GM23338 (cell line): ENCODE data around the gene OR2B2. TPM values are rescaled to one million over a fixed set of nuclear protein-coding genes. Genes with fewer than 3 reads are reported as not detected.

Experiments used
- ATAC-seq: fragments of 200-7000 bp; cut with Tn5 transposase; 3 replicates; pipeline ENCODE4 v1.9.1; 2020
- DNase-seq: peaks from one replicate; pipeline ENCODE4 v3.0.0-alpha.2; 2015; ENCODE audit warnings: low spot score
- H2AFZ ChIP-seq: fragments of 200-600 bp; sonication (generic); 2 replicates; pipeline ENCODE4 v1.8.0; 2016; ENCODE audit warnings: antibody characterized with exemption, mild to moderate bottlenecking, moderate library complexity
- H3F3A ChIP-seq: fragments of 200-600 bp; sonication (generic); replicated peaks from 2 replicates; pipeline ENCODE4 v1.8.0; 2017; ENCODE audit warnings: antibody characterized with exemption, mixed run types, low read depth
- H3K27ac ChIP-seq: fragments of 200-600 bp; sonication (generic); 2 replicates; pipeline ENCODE4 v1.6.1; 2016; ENCODE audit warnings: low read depth
- H3K27me3 ChIP-seq: fragments of 200-600 bp; sonication (generic); 2 replicates; pipeline ENCODE4 v1.8.0; 2016; ENCODE audit warnings: mild to moderate bottlenecking, mixed run types, moderate library complexity; ENCODE audit not compliant: insufficient read depth
- H3K36me3 ChIP-seq: fragments of 200-600 bp; sonication (generic); 2 replicates; pipeline ENCODE4 v1.8.0; 2016; ENCODE audit warnings: mild to moderate bottlenecking; ENCODE audit not compliant: insufficient read depth
- H3K4me1 ChIP-seq: fragments of 200-600 bp; sonication (generic); 2 replicates; pipeline ENCODE4 v1.8.0; 2016; ENCODE audit warnings: mild to moderate bottlenecking, moderate library complexity; ENCODE audit not compliant: insufficient read depth
- H3K4me2 ChIP-seq: fragments of 200-600 bp; sonication (generic); 2 replicates; pipeline ENCODE4 v1.7.1; 2017; ENCODE audit warnings: mixed run types
- H3K4me3 ChIP-seq: fragments of 200-600 bp; sonication (generic); 2 replicates; pipeline ENCODE4 v1.6.1; 2016; ENCODE audit warnings: mixed run types
- H3K79me2 ChIP-seq: fragments of 200-600 bp; sonication (generic); replicated peaks from 2 replicates; pipeline ENCODE4 v1.8.0; 2017; ENCODE audit warnings: mild to moderate bottlenecking; ENCODE audit not compliant: insufficient read depth
- H3K9me2 ChIP-seq: fragments of 200-600 bp; sonication (generic); 2 replicates; pipeline ENCODE4 v1.8.0; 2017; ENCODE audit not compliant: insufficient read depth
- H4K20me1 ChIP-seq: fragments of 200-600 bp; sonication (generic); replicated peaks from 2 replicates; pipeline ENCODE4 v1.8.0; 2017; ENCODE audit warnings: mild to moderate bottlenecking; ENCODE audit not compliant: insufficient read depth
- H3K27ac Mint-ChIP-seq: 2 replicates; pipeline ENCODE4 v1.8.0; 2020; ENCODE audit warnings: inconsistent platforms, mild to moderate bottlenecking, moderate library complexity, mixed read lengths
- H3K27me3 Mint-ChIP-seq: 3 replicates; pipeline ENCODE4 v1.8.0; 2022; ENCODE audit warnings: low read depth, mild to moderate bottlenecking, moderate library complexity, mixed read lengths, inconsistent platforms; ENCODE audit not compliant: insufficient read depth, poor library complexity
- H3K36me3 Mint-ChIP-seq: 3 replicates; pipeline ENCODE4 v1.8.0; 2021; ENCODE audit warnings: low read depth, mild to moderate bottlenecking, inconsistent platforms, moderate library complexity, mixed read lengths
- H3K4me1 Mint-ChIP-seq: 3 replicates; pipeline ENCODE4 v1.8.0; 2020; ENCODE audit warnings: mild to moderate bottlenecking, inconsistent platforms, mixed read lengths
- H3K4me3 Mint-ChIP-seq: 3 replicates; pipeline ENCODE4 v1.8.0; 2021; ENCODE audit warnings: moderate library complexity, mild to moderate bottlenecking, inconsistent platforms, mixed read lengths
- H3K9me3 Mint-ChIP-seq: 3 replicates; pipeline ENCODE4 v1.8.0; 2020; ENCODE audit warnings: moderate library complexity, mild to moderate bottlenecking, inconsistent platforms, mixed read lengths
- CREB1 ChIP-seq: fragments of 250-450 bp; sonication (Bioruptor Pico); IDR thresholded peaks from 2 replicates; pipeline ENCODE4 v1.5.0; 2020; ENCODE audit warnings: low read depth, mild to moderate bottlenecking, moderate library complexity
- CTCF ChIP-seq, 2 experiments: fragments of 200-600 bp in 1 of 2; sonication (generic) in 1 of 2; conservative IDR thresholded peaks; 2 replicates each; pipeline versions ENCODE4 v1.5.1 to v1.6.1; 2016 to 2017; ENCODE audit warnings: antibody characterized with exemption in 2 of 2, low read depth in 2 of 2, mild to moderate bottlenecking in 2 of 2, moderate library complexity in 1 of 2
- ETS1 ChIP-seq: IDR thresholded peaks from 2 replicates; pipeline ENCODE4 v1.6.1; 2016; ENCODE audit warnings: antibody characterized with exemption
- EZH2 ChIP-seq: fragments of 200-600 bp; sonication (generic); IDR thresholded peaks from one replicate; pipeline ENCODE4 v1.8.0; 2017; ENCODE audit warnings: antibody characterized with exemption, mild to moderate bottlenecking, low read depth; ENCODE audit not compliant: unreplicated experiment
- EZH2phosphoT487 ChIP-seq: fragments of 200-600 bp; sonication (generic); IDR thresholded peaks from one replicate; pipeline ENCODE4 v1.8.1; 2018; ENCODE audit warnings: antibody characterized with exemption; ENCODE audit not compliant: unreplicated experiment
- JUNB ChIP-seq: IDR thresholded peaks from one replicate; pipeline ENCODE4 v1.6.1; 2016; ENCODE audit warnings: antibody characterized with exemption; ENCODE audit not compliant: unreplicated experiment
- NANOG ChIP-seq: IDR thresholded peaks from 2 replicates; pipeline ENCODE4 v1.6.1; 2016; ENCODE audit warnings: antibody characterized with exemption, borderline replicate concordance
- POLR2AphosphoS5 ChIP-seq: IDR thresholded peaks from 2 replicates; pipeline ENCODE4 v1.6.1; 2016; ENCODE audit warnings: antibody characterized with exemption, low read depth
- REST ChIP-seq: IDR thresholded peaks from one replicate; pipeline ENCODE4 v1.6.1; 2018; ENCODE audit warnings: antibody characterized with exemption; ENCODE audit not compliant: unreplicated experiment
- STAT1 ChIP-seq: IDR thresholded peaks from one replicate; pipeline ENCODE4 v1.6.1; 2016; ENCODE audit warnings: antibody characterized with exemption; ENCODE audit not compliant: unreplicated experiment
- ZNF114 ChIP-seq: fragments of 250-450 bp; sonication (Bioruptor Pico); IDR thresholded peaks from 2 replicates; pipeline ENCODE4 v1.5.0; 2020; ENCODE audit warnings: mild to moderate bottlenecking, moderate library complexity
- ZNF331 ChIP-seq: fragments of 250-450 bp; sonication (Bioruptor Pico); IDR thresholded peaks from 2 replicates; pipeline ENCODE4 v1.5.0; 2020; ENCODE audit warnings: low read depth, mild to moderate bottlenecking, moderate library complexity
- polyA plus RNA-seq: library from polyadenylated mRNA; unstranded; fragments of >200 nt; fragmentation: Nextera tagmentation; extraction: Ambion mirVana; gene quantifications from 2 replicates; pipeline ENCODE4 v1.2.1, GENCODE V29; 2016
- total RNA-seq: library from RNA; depleted of rRNA; stranded (reverse); fragments of >200 nt; shearing (Covaris generic); gene quantifications from 2 replicates; pipeline ENCODE4 v1.2.3, GENCODE V29; 2014
- TF ChIP-seq, protein P1 (sequence below): fragments of 250-450 bp; sonication (Bioruptor Pico); IDR thresholded peaks from 2 replicates; pipeline ENCODE4 v1.5.0; 2020; ENCODE audit warnings: mild to moderate bottlenecking, moderate library complexity

Gene OR2B2
- total and polyA plus RNA-seq, 2 experiments from 2014 or later, result 0.38 TPM; not detected in 1

DNA sequence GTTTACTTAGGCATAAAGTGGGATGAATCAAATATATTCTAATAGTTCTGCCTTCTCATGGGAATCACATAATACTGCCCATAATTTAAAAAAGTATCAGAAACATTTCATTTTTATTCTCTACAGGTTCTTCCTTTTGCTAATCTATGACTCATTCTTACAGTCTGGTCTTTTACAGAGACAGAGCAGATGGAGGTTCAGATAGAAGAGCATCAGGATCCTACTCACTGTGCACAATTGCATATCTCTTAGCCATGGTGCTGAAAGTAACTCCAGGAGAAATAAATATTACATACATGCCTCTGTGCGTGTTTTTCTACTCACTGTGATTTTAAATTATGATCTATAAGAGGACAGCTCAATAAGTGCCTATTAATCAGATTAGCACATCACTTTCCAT, 28.6 kb upstream of the OR2B2 start:
- H3K27ac Mint-ChIP-seq, result no peak overlapping the region
- Histone ChIP-seq H3K9me2 (no peaks in the 10 kb centered on the region), H3F3A (no peaks in the 10 kb centered on the region), H3K4me1 (no peaks in the 10 kb centered on the region; the same call in 1 of the 2 replicates), H3K79me2 (no peaks in the 10 kb centered on the region), H3K36me3 (no peaks in the 10 kb centered on the region), H2AFZ (no peak overlapping the region), H3K27me3 (no peaks in the 10 kb centered on the region), H3K4me2 (no peak overlapping the region), H3K4me3 (no peak overlapping the region), H3K27ac (no peak overlapping the region), H4K20me1 (no peaks in the 10 kb centered on the region)
- no peaks in the 10 kb centered on the region for H3K9me3 Mint-ChIP-seq
- peaks cover 2% of the 10 kb centered on the region for H3K27me3 Mint-ChIP-seq
- no peaks in the 10 kb centered on the region for H3K36me3 Mint-ChIP-seq
- ATAC-seq, result no peak
- no peak overlapping the region for H3K4me3 Mint-ChIP-seq
- peaks cover 6% of the 10 kb centered on the region; the same call in 2 of the 3 replicates for H3K4me1 Mint-ChIP-seq
- TF ChIP-seq STAT1 (no peak), POLR2AphosphoS5 (no peak), CREB1 (CRISPR knock-in tag) (no peak), ETS1 (no peak), JUNB (no peak), CTCF (conservative IDR thresholded peaks at IDR 0.05; ENCODE audit: low read depth in 2 of 2) (no peak), NANOG (no peak), ZNF331 (CRISPR knock-in tag) (no peak), REST (no peak), EZH2 (no peak), ZNF114 (no peak), EZH2phosphoT487 (no peak)
- TF ChIP-seq, protein P1, sequence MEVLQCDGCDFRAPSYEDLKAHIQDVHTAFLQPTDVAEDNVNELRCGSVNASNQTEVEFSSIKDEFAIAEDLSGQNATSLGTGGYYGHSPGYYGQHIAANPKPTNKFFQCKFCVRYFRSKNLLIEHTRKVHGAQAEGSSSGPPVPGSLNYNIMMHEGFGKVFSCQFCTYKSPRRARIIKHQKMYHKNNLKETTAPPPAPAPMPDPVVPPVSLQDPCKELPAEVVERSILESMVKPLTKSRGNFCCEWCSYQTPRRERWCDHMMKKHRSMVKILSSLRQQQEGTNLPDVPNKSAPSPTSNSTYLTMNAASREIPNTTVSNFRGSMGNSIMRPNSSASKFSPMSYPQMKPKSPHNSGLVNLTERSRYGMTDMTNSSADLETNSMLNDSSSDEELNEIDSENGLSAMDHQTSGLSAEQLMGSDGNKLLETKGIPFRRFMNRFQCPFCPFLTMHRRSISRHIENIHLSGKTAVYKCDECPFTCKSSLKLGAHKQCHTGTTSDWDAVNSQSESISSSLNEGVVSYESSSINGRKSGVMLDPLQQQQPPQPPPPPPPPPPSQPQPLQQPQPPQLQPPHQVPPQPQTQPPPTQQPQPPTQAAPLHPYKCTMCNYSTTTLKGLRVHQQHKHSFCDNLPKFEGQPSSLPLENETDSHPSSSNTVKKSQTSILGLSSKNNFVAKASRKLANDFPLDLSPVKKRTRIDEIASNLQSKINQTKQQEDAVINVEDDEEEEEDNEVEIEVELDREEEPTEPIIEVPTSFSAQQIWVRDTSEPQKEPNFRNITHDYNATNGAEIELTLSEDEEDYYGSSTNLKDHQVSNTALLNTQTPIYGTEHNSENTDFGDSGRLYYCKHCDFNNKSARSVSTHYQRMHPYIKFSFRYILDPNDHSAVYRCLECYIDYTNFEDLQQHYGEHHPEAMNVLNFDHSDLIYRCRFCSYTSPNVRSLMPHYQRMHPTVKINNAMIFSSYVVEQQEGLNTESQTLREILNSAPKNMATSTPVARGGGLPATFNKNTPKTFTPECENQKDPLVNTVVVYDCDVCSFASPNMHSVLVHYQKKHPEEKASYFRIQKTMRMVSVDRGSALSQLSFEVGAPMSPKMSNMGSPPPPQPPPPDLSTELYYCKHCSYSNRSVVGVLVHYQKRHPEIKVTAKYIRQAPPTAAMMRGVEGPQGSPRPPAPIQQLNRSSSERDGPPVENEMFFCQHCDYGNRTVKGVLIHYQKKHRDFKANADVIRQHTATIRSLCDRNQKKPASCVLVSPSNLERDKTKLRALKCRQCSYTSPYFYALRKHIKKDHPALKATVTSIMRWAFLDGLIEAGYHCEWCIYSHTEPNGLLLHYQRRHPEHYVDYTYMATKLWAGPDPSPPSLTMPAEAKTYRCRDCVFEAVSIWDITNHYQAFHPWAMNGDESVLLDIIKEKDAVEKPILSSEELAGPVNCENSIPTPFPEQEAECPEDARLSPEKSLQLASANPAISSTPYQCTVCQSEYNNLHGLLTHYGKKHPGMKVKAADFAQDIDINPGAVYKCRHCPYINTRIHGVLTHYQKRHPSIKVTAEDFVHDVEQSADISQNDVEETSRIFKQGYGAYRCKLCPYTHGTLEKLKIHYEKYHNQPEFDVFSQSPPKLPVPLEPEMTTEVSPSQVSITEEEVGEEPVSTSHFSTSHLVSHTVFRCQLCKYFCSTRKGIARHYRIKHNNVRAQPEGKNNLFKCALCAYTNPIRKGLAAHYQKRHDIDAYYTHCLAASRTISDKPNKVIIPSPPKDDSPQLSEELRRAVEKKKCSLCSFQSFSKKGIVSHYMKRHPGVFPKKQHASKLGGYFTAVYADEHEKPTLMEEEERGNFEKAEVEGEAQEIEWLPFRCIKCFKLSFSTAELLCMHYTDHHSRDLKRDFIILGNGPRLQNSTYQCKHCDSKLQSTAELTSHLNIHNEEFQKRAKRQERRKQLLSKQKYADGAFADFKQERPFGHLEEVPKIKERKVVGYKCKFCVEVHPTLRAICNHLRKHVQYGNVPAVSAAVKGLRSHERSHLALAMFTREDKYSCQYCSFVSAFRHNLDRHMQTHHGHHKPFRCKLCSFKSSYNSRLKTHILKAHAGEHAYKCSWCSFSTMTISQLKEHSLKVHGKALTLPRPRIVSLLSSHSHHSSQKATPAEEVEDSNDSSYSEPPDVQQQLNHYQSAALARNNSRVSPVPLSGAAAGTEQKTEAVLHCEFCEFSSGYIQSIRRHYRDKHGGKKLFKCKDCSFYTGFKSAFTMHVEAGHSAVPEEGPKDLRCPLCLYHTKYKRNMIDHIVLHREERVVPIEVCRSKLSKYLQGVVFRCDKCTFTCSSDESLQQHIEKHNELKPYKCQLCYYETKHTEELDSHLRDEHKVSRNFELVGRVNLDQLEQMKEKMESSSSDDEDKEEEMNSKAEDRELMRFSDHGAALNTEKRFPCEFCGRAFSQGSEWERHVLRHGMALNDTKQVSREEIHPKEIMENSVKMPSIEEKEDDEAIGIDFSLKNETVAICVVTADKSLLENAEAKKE (CRISPR knock-in tag), result no peak
- no peak for DNase-seq
